ENCODE data around the gene PDLIM7.

- no peak for TF ChIP-seq USF2 (IDR thresholded peaks at IDR 0.05; ENCODE audit: low read depth, low read length)
- no peak for TF ChIP-seq CTCF (conservative IDR thresholded peaks at IDR 0.05; ENCODE audit: low read depth, low read length)
- TF ChIP-seq POLR2A (IDR thresholded peaks at IDR 0.05; ENCODE audit: low read depth, low read length) = no peak; the same call in 1 of the 2 replicates
- TF ChIP-seq RCOR1 (IDR thresholded peaks at IDR 0.05; ENCODE audit: insufficient replicate concordance, low read length) = no peak
- no peak for TF ChIP-seq CHD1 (IDR thresholded peaks at IDR 0.05; ENCODE audit: low read depth, low read length)
- TF ChIP-seq BHLHE40 (IDR thresholded peaks at IDR 0.05; ENCODE audit: low read depth, low read length) = no peak
- TF ChIP-seq FOS (IDR thresholded peaks at IDR 0.05; ENCODE audit: low read depth, low read length) = no peak
Measured at GRCh38 chr5:177470759-177471536, 26.5 kb downstream of the PDLIM7 start.

Measured in IMR-90 (cell line).